GM19395 (cell line): ENCODE measurements around the gene MBP.
"Not testable (repeated sequence)": the region's sequence is repeated elsewhere in the genome, so short reads cannot be mapped to it uniquely, and the experiment has no call there.

Source experiments
- ATAC-seq: cut with Tn5 transposase; IDR thresholded peaks from one replicate; pipeline ENCODE4 v1.9.1; 2021; ENCODE audit warnings: mild to moderate bottlenecking, moderate library complexity; ENCODE audit not compliant: unreplicated experiment

Gene MBP

DNA sequence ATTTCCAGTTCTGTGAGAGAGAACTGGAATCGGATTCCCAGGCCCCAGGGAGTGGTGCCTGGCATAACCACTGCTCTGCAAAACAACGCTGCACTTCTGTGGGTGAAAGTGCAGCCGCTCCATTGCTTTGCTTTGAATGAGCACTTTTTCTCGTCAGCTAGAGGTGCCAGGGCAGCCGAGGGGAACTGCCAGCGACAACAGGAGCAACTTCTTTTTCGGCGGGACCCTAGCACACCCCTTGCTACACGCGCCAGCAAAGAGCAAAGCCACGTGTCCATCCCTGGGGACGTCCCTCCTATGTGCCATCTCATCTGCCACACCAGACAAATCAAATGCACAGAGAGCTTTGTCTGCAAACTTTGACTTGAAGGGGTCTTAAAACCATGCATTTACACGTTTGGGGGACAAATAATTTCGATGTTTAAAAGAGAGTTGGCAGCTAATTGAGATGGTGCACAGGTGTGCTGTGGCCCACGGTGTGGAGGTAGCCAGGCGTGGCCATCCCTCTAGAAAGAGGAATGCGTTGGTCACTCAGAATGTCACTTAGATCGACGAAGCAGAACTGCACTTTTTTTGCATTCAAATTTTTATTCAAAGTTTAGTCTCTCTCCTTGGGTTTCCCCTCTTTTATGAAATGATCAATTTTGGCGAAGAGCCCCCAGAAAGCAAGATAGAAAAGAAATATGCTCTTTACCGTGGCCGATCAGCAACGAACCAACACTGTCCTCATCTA lies 151.8 kb downstream of the MBP start:
- ATAC-seq: peak; percentile 33

DNA sequence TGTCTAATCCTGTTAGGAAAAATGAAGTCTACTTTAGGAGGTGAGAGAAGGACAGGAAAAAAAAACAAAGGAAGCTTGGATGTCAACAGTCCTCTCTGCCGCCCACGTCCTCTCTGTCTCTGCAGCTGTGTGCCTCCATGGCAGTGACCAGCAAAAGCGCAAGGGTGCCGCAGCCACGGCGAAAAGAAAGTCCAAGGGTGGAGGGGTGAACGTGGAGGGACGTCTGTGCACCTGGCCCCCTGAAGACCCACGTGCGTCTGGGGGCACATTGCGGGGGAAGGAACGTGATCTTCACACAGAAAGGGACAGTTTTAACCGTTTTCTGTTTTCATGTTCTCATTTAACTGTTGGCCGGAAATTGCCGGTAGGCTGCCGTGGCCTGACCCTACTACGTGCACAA lies 152.7 kb downstream of the MBP start:
- ATAC-seq: no peak

DNA sequence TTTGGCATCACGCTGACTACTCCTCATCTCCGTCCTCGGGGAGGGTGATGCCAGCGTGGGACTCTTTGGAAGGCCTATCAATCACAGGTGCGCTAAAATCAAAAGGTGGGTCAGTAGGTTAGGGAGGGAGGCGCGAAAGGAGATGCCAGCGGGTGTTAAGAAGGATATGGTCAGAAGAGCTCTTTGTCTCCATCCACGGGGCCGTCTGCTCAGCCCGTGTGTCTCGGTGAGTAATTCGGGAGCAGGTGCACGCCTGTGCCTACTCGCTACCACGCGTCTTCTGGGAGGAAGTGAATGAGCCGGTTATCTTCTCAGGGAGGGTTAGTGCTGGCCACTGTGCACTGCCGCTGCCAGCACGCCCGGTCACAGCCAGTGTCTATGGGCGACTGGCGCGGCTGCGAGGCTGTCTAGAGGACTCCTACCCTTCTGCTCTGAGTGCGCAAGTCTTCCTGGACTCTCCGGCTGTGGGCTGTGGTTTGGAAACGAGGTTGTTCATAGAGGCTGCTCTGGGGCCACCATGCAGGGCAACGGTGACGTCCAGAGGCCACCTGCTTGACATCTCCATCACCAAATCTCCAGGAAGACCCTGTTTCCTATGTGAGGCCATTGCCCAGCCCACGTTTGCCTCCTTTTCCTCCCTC lies 153.4 kb downstream of the MBP start:
- no peak for ATAC-seq

DNA sequence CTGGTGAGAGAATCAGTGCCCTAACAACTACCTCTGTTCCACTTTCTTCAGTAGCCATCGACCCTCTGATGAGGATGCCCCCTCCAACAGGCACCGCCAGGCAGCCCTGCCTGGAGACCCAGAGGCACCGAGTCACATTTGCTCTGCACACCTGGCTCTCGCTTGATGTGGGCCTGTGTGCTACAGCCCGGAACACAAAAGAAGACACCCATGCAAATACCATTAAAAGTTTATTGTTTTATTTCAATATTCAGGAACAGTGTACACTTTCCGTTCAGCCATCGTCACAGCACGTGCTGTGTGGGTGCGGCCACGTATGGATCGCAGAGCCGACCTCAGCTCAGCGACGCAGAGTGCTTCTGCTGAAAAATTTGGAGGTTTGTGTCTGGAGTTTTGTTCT lies 154.0 kb downstream of the MBP start:
- no peak for ATAC-seq

DNA sequence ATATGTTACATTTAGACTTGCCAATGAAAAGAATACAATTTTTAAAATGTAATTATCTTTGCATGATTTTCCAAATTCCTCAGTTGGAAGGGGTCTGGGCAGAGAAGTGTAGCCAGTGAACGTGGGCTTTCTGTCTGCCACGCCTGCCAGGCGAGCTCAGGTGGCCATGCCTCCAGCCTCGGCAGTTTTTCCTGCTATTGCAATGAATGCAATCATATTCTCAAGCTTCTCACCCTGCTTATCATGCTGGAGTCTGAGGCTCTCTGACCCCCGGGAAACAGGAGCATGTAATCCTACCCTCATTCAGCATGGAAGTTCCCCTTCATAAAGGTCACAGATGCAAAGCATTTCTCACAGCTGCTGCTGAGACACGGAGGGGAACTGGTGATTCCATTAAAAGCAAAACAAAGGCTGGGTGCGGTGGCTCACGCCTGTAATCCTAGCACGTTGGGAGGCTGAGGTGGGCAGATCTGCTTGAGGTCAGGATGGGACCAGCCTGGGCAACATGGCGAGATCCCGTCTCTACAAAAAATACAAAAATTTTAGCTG lies 154.8 kb downstream of the MBP start:
- ATAC-seq: no peak

DNA sequence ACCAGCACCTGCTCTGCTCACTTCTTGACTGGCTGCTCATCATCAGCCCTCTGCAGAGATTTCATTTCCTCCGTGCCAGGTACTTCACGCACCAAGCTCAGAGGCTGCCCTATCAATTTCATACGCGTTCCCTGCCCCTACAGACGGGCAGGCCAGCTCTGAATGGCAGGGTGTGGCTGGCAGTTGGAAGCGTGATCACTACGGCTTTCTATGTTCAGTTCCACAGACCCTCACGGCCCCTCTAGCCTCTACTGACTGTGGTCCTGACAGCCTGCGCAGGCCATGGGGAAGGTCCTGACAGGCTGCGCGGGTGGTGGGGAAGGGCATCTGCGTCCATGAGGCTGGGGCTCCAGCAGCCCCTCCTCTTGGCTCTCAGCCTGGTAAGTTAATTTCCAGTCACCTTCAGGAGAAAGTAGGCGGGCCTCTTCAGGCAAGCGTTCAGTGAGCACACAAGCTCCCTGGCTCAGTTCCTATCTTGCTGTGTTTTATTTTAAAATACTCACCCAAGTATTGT lies 155.4 kb downstream of the MBP start:
- no peak for ATAC-seq

DNA sequence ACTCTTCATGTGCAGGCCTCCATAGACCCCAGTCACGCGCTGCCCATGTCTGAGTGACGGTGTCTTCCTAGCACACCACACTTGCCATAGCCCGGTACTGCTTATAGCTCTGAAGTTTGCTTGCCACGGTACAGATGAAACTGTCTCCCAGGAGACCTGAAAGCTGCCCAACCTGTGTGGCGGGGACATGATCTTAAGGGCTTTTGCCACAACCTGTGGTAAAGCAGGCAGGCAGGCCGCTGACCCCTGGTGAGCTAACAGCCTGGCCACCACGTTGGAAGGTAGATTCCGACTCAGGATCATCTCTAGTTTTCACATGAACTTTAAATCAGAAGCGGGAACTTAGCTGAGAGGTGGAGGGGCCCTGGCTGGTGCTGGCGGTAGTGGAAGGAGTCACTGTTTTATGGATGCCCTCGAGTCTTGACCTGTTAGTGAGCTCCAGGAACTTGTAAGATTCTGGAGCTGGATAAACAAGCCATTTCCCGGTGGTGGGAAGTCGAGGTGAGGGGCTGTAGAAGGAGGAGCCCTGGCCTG lies 156.9 kb downstream of the MBP start:
- no peak for ATAC-seq

DNA sequence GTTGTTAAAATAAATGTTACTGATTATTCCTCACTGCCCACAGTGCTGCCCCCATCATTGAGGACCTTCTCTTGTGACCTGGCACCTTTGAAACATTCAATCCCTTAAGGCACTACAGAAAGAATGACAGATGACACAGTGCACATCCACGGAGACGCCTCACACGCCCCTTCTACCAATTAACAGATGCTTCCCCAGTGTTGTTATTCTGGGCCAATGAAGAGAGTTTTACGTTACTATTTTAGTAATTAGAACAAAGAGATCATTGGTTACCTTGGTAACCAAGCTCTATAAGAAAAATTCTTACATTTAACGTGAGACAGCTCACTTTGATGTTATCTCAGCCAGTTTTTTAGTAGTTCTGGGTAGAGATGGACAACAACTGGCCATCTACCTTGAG lies 158.2 kb downstream of the MBP start:
- no peak for ATAC-seq

DNA sequence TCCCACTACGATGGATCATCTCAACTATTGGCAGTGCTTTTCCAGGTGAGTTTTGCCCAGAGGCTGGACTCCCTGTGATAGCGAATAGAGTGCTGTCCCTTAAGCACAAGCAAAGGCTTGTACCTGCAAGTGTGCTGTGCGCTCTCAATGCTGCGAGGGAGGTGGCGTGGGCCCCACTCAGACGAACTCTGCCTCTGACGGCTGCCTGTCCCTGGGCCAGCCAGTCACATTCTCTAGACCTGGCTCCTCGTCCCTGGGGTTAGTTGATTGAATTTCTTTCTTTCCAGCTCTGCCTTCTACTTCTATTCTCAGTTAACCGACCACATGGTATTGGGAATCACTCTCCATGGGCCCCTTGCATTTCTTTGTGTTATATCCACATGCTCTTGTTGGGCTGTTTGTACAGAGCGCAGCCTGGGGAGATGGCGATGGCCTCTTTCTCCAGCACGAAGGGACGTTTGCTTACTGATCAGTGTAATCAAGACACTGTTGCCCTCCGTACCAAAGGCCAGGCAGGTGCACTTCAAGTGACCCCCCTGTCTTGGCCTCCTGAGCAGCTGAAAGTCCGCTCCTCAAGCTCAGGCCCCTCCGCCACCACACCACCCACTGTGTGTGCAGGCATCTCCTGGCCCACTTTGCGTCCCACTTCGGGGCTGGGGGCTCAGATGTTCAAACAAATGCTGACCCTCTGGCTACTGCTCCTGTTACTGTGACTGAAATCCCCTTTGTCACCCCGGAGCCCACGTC lies 158.9 kb downstream of the MBP start:
- ATAC-seq: no peak

DNA sequence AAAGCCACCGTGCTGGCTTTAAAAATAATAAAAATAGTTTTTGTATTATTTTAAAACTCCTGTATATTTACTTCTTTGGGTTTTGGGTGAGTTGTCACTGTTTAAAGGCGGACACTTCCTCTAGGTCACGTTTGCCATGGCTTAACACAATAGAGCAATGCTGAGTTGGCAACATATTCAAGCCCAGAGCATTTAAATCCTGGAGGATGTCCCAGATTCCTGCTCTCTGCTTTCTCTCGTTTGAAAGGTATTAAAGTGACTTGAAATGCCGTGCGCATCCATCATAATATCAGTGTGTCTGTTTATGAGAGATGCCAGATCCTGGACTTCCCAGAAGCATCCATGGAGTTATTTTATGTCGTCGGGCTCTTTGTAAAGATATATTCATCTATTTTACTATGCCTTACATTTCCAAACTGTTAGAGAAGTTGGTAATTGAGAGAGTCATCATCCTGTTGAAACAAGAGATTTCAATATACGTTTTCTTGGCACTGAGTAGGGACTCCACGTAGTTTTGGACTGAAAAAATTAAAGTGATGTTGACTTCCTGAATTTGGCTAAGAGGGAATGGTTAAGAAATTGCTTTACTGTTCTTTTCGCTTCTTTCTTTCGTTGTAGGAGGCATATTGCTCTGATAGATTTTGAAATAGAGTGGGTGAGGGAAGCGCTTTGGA lies 159.6 kb downstream of the MBP start:
- no peak for ATAC-seq

DNA sequence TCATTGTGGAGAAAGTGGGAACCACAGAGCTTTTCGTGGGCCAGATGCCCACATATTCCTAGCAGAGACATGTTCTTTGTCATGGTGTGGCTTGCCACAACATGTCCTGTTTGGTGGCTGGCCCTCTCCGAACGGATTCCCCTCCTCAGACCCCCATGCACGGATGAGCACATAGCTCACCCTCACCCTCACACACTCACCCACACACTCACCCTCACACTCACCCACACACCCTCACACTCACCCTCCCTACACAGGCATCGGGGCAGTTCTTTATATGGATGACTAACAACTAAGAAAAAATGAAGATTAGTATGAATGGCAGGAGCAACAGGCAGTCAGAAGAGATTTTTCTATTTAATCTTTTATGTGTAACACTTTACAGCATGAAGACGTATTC lies 160.3 kb downstream of the MBP start:
- no peak for ATAC-seq

DNA sequence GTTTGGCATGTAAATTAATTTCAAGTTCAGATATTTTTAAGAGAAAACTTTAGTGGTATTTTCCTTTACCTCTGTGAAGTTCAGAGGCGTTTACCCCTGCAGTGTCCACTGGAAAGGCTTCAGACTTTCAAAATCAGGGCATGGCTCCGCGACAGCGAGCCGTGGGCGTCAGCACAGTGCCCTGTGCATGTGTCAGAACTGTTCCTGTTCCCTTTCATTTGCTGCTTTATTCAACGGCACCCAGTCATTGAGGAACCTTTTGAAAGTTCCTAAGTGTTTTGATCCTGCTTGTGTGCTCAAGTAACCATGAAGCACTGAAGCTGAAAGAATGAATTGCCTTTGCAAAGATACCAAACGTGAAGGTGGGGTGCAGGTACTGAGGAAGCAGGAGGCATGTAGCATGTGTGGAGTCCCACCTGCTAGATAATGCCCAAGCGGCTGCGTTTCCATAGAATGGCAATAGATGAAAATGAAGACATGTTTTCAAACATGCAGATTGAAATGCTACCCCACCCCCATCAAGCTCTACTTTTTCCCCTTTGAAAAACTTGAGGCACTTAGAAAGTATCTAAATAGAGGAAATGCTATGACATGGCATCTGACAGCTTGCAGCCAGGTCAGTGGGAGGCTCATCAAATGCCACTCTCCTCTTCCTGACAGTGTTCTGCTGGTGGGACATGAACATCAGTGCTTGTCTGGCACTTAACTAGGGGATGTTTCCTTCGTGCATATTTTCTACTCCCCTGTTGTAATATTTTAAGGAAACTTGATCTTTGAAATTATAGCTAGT lies 161.6 kb downstream of the MBP start:
- peak; percentile 59 for ATAC-seq

DNA sequence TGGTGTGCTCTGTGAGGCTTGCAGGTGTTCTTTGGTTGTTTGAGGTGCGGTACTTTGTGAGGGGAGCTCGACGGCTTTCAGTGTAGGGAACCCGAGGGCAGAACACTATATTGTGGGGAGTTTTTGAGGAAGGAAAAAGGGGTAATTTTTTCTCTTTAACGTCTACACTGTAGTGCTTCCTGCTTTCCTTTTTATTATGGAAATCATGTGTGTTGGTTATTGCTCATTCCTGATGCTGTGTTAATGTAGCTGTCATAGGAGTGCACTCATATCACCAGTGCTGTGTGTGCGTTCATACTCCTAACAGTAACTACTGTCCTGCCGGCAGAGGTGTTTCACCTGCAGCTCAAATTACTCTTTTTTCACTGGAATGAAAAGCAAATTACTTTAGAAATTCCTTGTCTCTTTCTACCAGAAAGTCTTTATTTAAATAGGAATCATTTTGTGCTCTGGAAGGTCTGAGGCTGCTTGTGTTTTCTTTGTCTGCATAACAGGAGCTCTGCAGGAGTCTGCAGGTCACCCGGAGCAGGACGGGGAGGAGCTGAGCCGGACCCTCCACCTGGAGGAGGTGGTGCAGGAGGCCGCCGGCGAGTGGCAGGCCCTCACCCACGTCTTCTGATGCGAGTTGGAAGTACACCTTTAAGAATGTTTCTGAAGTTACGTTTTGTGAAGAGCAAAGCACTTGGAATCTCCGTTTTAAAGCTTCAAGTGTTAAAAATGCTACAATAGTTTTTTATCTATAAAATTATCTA lies 164.7 kb downstream of the MBP start:
- ATAC-seq: no peak

DNA sequence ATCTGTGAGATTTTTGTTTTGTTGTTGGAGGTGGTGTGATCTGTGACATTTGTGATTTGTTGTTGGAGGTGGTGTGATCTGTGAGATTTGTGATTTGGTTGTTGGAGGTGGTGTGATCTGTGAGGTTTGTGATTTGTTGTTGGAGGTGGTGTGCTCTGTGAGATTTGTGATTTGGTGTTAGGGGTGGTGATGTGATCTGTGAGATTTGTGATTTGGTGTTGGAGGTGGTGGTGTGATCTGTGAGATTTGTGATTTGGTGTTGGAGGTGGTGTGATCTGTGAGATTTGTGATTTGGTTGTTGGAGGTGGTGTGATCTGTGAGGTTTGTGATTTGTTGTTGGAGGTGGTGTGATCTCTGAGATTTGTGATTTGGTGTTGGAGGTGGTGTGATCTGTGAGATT lies 165.3 kb downstream of the MBP start:
- not testable (repeated sequence) for ATAC-seq

DNA sequence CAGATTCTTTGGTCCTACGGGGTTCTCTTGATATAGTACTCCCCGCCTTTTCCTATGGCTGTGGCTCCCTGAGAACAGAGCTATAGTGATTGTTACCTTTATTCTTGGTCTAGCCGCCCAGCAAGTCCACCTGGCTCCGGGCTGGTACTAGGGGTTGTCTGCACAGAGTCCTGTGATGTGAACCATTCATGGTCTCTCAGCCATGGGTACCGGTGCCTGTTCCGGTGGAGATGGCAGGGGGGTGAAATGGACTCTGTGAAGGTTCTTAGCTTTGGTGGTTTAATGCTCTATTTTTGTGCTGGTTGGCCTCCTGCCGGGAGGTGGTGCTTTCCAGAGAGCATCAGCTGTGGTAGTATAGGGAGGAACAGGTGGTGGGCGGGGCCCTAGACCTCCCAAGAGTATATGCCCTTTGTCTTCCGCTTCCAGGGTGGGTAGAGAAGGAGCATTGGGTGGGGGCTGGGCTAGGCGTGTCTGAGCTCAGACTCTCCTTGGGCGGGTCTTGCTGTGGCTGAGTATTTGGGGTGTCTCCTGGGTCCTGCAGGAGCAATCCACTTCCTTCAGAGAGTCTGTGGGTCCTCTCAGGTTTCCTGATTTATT lies 166.9 kb downstream of the MBP start:
- ATAC-seq: peak; percentile 68

DNA sequence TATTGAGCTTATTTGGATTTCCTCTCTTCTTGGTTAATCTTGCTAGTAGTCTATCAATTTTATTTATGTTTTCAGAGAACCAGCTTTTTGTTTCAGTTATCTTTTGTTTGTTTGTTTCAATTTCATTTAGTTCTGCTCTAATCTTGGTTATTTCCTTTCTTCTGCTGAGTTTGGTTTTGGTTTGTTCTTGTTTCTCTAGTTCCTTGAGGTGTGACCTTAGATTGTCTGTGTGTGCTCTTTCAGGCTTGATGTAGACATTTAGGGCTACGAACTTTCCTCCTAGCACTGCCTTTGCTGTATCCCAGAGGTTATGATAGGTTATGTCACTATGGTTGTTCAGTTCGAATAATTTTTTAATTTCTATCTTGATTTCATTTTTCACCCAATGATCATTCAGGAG lies 168.6 kb downstream of the MBP start:
- ATAC-seq: peak; percentile 64

DNA sequence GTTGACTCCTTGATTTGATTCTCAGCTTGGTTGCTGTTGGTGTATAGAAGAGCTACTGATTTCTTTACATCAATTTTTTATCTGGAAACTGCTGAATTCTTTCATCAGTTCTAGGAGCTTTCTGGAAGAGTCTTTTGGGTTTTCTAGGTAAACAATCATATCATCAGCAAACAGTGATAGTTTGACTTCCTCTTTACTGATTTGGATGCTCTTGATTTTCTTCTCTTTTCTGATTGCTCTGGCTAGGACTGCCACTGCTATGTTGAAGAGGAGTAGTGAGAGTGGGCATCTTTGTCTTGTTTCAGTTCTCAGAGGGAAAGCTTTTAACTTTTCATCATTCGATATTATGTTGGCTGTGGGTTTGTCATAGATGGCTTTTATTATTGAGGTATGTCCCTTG lies 169.7 kb downstream of the MBP start:
- no peak for ATAC-seq

DNA sequence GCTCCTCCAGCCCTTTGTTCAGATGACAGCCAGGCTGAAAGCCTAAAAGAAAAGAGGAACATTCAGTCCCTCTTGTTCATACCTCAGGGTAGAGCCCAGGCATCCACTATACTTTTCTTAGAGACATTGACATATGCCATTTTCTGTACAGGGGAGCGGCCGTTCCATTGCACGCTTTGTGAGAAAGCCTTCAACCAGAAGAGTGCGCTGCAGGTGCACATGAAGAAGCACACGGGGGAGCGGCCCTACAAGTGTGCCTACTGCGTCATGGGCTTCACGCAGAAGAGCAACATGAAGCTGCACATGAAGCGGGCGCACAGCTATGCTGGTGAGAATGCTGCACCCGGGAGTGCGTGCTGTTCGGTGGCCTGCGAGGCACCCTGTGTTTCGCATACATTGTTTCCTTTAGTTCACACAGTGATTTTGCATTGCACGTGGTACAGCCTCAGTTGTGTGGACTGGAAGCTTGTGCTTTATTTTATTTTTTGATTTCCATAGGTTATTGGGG lies 172.0 kb downstream of the MBP start:
- ATAC-seq: no peak

DNA sequence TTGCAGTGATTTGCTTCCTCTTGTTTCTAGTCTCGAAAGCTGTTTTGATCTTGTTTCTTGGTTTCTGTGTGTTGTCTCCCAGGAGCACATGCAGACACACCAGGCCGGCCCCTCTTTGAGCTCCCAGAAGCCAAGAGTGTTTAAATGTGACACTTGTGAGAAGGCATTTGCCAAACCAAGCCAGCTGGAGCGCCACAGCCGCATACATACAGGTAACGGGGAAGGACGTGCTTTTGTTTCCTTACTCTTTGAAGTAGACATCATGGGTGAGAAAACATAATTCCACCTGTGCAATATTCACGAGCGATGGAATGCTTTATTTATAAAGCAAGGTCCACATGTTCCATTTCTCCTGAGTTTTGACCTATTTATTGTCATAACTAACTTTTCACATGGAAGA lies 173.0 kb downstream of the MBP start:
- ATAC-seq: no peak
